Measurements from ENCODE around the gene PHF20.

- TF ChIP-seq CTCF (IDR thresholded peaks at IDR 0.05) (no peak), POLR2A (IDR thresholded peaks at IDR 0.05) (no peak)
Measured at GRCh38 chr20:35968930-35969329, 197.1 kb downstream of the PHF20 start.

All from esophagus squamous epithelium (tissue), 4 donors.